GM18499 (cell line): ENCODE results near the gene CAMKK1.

Experiments
- ATAC-seq: cut with Tn5 transposase; IDR thresholded peaks from one replicate; pipeline ENCODE4 v1.9.1; 2021; ENCODE audit warnings: moderate number of reproducible peaks; ENCODE audit not compliant: insufficient read depth, unreplicated experiment

The CAMKK1 gene

DNA sequence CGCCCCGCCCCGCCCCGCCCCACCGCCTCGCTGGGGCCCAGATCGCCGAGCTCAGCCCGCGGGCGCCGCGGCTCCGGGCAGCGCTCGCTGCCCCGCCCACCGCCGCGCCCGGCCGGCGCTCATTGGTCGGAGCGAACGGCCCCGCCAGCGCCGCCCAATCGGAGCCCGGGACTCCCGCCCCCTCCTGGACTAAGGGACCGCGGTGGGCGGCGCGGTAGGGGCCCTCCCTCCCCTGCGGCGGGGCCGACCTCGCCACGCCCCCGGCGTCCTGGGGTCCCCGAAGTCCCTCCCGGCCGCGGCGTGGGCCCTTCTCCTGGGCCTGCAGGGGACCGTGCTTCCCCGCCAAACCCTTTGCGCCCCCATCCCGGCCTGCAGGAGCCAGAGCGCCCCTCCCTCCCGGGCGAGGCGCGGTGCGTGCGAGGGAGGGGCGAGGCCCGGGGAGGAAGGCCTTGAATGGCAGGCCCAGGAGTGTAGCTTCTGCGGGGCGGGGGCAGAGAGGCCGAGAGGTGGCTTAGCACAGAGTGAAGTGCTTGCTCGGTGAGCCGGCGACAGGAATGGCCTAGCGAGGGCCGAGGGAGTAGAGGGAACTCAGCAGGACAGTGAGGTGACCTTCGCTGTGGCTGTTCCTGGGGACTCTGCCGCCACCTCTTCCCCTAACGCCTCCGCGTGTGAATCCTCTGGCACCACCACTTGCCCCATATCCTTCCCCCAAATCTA lies at the start of gene CAMKK1:
Gene CAMKK1, minus strand, starts transcription at position 51 of the 717 bp plus-strand sequence. CDS start 7,366 bp downstream, outside the sequence.
- ATAC-seq: no peak

GRCh38 chr17:3940965-3941698 lies 48.3 kb upstream of the CAMKK1 start:
- ATAC-seq: no peak

DNA sequence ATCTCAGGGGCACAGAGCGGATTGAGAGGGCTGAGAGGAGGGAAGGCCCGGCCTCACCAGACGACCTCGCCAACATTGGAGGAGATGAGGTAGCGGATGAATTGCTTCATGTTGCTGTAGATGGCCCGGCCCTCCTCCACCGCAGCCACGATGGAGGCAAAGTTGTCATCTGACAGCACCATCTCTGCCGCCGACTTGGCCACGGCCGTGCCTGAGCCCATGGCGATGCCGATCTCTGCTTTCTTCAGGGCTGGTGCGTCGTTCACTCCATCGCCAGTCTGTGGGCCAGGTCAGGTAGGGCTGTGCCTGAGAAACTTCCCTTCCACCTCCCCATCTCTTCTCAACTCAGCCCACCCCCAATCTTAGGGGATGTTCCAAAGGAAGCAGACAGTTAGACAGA lies 44.5 kb upstream of the CAMKK1 start:
- no peak for ATAC-seq

- no peak for ATAC-seq
Measured at GRCh38 chr17:3935825-3936355, 43.0 kb upstream of the CAMKK1 start.

DNA sequence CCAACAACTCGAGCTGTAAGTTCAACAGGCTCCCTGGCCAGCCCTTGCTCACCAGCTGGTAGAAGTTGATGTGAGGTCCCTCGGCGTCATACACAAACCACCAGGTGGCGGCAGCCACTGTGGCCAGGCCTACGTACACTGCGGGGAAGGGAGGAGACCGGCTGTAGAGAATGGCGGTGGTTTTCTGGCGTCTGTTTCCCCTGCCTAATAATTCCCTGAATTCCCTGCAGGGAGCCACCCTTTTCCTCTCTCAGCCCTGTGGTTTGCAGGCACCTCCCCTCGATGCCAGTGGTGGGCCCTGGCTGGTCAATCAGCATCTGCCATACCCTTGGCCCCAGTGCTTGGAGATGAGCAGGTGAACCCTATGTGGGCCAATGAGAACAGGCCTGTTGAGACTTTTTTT lies 42.3 kb upstream of the CAMKK1 start:
- no peak for ATAC-seq

DNA sequence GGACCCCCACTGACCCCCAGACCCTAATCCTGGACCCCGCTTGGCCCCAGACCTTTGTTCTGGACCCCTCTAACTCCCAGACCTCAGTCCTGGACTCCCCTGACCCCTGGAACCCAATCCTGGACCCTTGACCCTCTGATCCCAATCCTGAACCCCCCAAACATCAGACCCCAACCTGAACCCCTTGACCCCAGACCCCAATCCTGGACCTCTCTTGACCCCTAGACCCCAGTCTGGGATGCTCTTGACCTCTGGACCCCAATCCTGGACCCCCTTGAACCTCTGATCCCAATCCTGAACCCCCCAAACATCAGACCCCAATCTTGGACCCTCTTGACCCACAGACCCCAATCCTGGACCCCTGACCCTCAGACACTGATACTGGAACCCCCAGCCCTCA lies 36.9 kb upstream of the CAMKK1 start:
- ATAC-seq: no peak

GRCh38 chr17:3929181-3929580 lies 36.3 kb upstream of the CAMKK1 start:
- ATAC-seq: no peak

GRCh38 chr17:3928406-3928805 lies 35.6 kb upstream of the CAMKK1 start:
- ATAC-seq: no peak

DNA sequence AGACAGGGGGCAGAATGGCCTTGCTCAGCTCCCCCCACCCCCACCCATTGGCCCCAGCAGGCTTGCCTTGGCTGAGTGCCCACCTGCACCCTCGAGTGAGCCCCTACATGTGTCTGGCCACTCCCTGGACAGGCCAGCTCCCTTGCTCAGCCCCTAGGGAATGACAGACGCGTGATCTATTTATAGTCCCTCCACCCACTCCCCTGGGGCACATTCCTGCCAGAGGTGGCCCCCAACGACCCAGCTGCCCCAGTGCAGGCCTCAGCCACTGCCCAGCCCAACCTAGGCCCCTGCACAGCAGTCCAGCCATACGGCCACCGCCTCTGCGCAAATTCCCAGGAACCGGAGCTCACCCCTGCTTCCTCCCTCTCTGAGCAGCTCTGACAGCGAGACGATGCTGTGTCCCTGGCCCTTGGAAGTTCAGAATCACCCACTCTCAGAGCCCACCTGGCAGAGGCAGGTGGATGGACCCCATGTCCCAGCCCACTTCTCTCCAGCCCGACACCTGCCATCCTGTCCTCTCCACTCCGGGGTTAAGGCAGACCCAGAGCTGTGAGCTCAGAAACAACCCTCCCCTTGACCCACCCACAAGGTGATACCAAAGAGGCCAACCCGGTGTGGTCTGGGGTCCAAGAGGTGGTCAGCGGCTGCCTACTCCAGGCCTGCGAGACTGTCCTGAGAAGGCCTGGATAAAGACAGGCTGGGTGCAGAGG lies 34.9 kb upstream of the CAMKK1 start:
- no peak for ATAC-seq

DNA sequence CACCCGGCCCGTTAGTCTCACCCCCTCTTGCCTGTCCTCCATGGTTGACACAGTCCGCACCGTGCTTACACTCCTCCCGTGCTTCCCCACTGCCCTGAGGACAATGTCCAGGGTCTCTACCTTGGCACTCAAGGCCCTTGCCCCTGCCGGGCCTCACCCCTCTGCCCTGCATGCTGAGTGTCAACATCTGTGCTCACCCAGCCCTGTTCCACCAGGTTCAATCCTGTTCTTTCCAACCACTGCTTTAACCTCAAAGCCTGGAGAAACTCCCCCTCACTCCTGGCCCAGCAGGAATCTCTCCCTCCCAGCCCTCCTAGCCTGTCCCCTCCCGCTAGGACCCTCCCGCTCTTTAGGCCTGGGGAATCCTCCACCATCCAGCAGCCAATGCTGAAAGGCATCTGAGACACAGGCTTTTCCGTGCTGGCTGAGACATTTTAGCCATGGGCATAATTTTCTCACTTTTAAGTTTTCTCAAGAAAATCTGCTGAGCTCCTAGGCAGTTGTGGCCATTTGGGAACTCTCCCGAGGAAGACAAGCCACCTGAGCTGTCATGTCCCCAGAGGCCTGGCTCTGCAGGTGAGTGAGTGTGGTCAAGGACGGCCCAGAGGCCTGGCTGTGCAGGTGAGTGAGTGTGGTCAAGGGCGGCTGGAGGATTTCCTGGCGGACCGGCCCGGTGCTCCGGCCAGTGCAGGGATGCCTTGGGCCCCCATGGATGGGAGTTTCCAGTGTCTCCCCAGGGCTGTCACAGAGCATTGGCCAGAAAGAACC lies 34.2 kb upstream of the CAMKK1 start:
- ATAC-seq: no peak

- ATAC-seq: no peak
Measured at GRCh38 chr17:3925684-3926485, 33.0 kb upstream of the CAMKK1 start.

- ATAC-seq: no peak
Measured at GRCh38 chr17:3924512-3925350, 31.9 kb upstream of the CAMKK1 start.

DNA sequence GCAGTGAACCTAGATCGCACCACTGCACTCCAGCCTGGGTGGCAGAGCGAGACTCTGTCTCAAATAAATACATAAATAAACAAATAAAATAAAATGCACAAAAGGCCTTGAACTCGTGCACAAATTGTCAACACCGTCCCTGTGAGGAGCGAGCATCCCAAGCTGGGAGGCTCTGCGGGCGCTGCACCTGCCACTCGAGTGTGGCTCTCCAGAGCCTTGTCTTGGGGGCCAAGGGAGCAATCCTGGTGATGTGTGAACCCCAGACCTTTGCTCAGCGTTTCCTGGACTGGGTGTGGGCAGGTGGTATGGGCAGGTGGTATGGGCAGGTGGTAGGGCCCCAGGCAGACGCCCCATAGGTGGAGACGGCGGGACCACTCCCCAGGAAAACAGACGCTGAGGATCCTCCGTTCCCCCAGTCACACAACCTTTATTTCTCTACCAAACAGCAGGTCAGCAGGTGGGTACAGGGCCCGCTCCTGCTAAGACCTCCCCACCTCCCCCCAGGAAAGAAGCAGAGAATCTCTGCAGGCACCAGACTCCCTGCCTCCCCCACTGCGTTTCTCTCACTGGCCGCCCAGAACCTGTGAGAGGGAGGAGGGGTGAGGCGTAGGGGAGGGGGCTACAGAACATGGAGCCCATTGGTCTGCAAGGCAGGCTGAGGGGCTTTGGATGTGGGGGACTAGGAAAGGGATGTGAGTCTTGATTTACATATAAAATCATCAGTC lies 30.8 kb upstream of the CAMKK1 start:
- no peak for ATAC-seq

DNA sequence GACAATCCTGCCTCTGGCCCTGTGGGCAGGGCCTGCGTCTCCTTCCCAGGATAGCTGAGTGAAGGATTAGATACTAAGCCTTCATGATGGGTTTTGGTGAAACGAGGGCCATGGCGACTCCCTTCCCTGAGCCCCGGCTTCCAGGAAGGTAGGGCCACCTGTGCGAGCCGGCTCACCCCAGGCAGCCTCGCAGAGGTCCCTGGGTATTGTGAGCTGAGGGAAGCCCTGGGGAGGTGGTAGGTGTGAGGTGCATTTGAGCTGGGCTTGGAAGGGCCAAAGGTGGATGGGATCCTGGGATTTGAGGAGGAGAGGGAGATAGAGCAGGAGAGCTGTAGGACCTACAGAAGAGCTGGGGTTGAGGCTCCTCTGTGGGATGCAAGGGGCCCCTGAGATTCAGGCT lies 29.9 kb upstream of the CAMKK1 start:
- no peak for ATAC-seq

GRCh38 chr17:3921502-3922319 lies 28.9 kb upstream of the CAMKK1 start:
- no peak for ATAC-seq

- ATAC-seq: no peak
Measured at GRCh38 chr17:3921006-3921405, 28.2 kb upstream of the CAMKK1 start.

DNA sequence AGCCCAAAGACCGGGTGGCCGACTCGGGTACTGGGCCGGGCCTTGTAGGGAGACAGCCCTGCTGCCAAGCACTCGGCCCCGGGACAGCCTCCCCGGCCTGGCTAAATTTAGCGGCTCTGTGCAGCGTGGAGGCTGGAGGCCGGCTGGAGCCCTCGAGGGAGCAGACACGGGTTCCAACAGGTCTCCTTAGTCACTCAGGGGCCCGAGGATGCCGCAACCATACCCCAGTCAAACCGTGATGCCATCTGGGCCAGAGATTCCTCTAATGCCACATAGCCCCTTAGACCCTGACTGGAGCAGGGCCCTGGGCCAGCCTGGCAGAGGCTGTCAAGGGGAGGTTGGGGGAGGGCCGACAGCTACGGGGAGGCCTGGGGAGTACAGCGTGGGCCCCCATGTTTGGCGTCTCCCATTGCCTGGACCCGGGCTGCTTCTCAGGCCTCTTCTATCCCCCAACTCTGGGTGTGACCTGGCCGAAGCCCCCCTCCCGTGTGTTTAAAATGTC lies 26.3 kb upstream of the CAMKK1 start:
- ATAC-seq: no peak
